Adrenal gland (tissue), 5 donors: ENCODE measurements around the gene TNFAIP3.
"Not testable (repeated sequence)": the region's sequence is repeated elsewhere in the genome, so short reads cannot be mapped to it uniquely, and the experiment has no call there.

ENCODE experiments used
- CTCF ChIP-seq, 6 experiments: fragments of 450-650 bp in 4 of 6; fragments of 200-600 bp in 2 of 6; sonication (generic) in 1 of 6; IDR thresholded peaks; 1 replicate in 5 of 6; 2 replicates in 1 of 6; pipeline versions ENCODE4 v1.5.1 to v1.8.0; 2016 to 2021; ENCODE audit warnings: antibody characterized with exemption in 6 of 6, mild to moderate bottlenecking in 2 of 6, moderate library complexity in 1 of 6
- POLR2A ChIP-seq, 2 donors: fragments of 450-650 bp; IDR thresholded peaks; one replicate each; pipeline ENCODE4 v1.6.1; 2017; ENCODE audit warnings: antibody characterized with exemption in 2 of 2, mild to moderate bottlenecking in 2 of 2, moderate library complexity in 1 of 2
- donor health status: DM: no; HTN: no; CAD: no.

GRCh38 chr6:137844773-137845172, 22.3 kb upstream of the TNFAIP3 start:
- not testable (repeated sequence) for TF ChIP-seq CTCF, POLR2A (IDR thresholded peaks at IDR 0.05)
